ENCODE data around the gene C1RL. TPM values are rescaled to one million over a fixed set of nuclear protein-coding genes. Genes with fewer than 3 reads are reported as not detected.
"Not testable (repeated sequence)": the region's sequence is repeated elsewhere in the genome, so short reads cannot be mapped to it uniquely, and the experiment has no call there.

C1RL gene
- total RNA-seq, 4 donors from 2014 or later, result 39.2 to 153 (median 59.5) TPM

DNA sequence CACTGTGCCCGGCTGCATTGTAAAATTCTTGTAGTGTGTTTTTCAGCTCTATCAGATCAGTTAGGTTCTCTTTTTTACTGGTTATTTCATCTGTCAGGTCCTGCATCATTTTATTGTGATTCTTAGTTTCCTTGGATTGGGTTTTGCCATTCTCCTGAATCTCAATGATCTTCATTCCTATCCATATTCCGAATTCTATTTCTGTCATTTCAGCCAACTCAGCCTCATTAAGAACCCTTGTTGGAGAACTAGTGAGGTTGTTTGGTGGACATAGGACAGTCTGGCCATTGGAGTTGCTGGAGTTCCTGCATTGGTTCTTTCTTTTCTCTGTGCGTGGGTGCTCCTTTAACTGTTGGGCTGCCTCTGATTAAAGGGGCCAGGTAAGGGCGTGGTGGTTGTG lies 54.1 kb downstream of the C1RL start:
- Histone ChIP-seq H3K9me3 (no peaks in the 10 kb centered on the region), H3K36me3 (no peaks in the 10 kb centered on the region), H3K4me1 (peaks cover 0 to 4% of the 10 kb centered on the region in 2 donors), H3K4me3 (replicated peaks in 1 of 3) (no peak overlapping the region), H3K27me3 (no peaks in the 10 kb centered on the region), H3K27ac (no peak overlapping the region)
- WGBS, 2 donors, result 90 to 92% methylated on average over 4 of the region's 4 CpGs
- DNase-seq, result no peak
- TF ChIP-seq, protein P1, sequence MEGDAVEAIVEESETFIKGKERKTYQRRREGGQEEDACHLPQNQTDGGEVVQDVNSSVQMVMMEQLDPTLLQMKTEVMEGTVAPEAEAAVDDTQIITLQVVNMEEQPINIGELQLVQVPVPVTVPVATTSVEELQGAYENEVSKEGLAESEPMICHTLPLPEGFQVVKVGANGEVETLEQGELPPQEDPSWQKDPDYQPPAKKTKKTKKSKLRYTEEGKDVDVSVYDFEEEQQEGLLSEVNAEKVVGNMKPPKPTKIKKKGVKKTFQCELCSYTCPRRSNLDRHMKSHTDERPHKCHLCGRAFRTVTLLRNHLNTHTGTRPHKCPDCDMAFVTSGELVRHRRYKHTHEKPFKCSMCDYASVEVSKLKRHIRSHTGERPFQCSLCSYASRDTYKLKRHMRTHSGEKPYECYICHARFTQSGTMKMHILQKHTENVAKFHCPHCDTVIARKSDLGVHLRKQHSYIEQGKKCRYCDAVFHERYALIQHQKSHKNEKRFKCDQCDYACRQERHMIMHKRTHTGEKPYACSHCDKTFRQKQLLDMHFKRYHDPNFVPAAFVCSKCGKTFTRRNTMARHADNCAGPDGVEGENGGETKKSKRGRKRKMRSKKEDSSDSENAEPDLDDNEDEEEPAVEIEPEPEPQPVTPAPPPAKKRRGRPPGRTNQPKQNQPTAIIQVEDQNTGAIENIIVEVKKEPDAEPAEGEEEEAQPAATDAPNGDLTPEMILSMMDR (IDR thresholded peaks at IDR 0.05), result no peak
- TF ChIP-seq POLR2A (IDR thresholded peaks at IDR 0.05), result no peak
- intact Hi-C loops (cut with DNase I), result loop anchor here (5.0 kb wide), 1 partner anchor 37 kb away; the partner anchor contains the start of gene C1R

DNA sequence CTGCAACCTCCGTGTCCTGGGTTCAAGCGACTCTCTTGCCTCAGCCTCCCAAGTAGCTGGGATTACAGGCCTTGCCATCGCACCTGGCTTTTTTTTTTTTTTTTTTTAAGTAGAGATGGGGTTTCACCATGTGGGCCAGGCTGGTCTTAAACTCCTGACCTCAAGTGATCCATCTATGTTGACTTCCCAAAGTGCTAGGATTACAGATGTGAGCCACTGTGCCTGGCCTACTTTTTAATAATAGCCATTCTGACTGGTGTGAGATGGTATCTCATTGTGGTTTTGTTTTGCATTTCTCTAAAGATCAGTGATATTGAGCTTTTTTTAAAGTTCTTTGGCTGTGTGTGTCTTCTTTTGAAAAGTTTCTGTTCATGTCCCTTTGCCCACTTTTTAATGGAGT lies 59.0 kb downstream of the C1RL start:
- H3K4me1 ChIP-seq; H3K4me3 ChIP-seq (replicated peaks in 1 of 3); intact Hi-C loops (cut with DNase I); H3K9me3 ChIP-seq; H3K27ac ChIP-seq; H3K36me3 ChIP-seq; H3K27me3 ChIP-seq; DNase-seq: not testable (repeated sequence)
- WGBS, 2 donors, result 94 to 96% methylated on average over 3 of the region's 3 CpGs

DNA sequence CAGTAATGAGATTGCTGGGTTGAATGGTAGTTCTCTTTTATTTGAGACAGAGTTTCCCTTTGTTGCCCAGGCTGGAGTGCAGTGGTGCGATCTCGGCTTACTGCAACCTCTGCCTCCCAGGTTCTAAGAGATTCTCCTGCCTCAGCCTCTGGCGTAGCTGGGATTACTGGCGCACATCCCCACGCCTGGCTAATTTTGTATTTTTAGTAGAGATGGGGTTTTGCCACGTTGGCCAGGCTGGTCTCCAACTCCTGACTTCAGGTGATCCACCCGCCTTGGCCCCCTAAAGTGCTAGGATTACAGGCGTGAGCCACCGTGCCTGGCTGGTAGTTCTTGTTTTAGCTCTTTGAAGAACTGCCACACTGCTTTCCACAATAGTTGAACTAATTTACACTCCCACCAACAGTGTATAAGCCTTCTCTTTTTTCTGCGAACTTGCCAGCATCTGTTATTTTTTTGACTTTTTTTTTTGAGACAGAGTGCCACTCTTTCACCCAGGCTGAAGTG lies 59.5 kb downstream of the C1RL start:
- H3K9me3 ChIP-seq; H3K27ac ChIP-seq; H3K36me3 ChIP-seq; H3K27me3 ChIP-seq; H3K4me3 ChIP-seq (replicated peaks in 1 of 3); H3K4me1 ChIP-seq; intact Hi-C loops (cut with DNase I): not testable (repeated sequence)
- WGBS, 2 donors, result 53 to 55% methylated on average over 10 of the region's 10 CpGs
- peak; percentile 28 to 54 for DNase-seq

DNA sequence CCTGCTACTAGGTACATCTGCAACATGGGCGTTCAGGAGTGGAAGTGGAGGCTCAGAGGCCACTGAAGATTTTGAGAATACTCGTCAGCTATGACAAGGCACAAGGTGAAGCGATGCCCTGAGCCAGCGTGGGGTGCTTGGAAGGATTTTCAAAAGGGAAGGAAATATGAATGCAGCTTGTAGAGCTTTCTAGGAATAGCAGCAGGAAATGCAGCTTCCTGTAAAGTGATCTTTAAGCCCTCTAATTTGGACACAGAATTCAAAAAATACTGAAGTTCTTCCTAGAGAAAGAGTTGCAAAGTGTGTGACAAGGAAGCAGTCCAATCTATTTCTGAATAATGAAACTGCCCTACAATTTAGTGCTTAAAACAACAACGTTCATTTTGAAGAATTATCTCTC lies 61.7 kb downstream of the C1RL start:
- DNase-seq, result no peak
- H3K36me3 ChIP-seq, result no peaks in the 10 kb centered on the region
- intact Hi-C loops (cut with DNase I), result no loop called here
- H3K9me3 ChIP-seq, result no peaks in the 10 kb centered on the region
- peaks cover 0 to 3% of the 10 kb centered on the region in 2 donors for H3K4me1 ChIP-seq
- H3K4me3 ChIP-seq (replicated peaks in 1 of 3), result no peak overlapping the region
- no peak overlapping the region for H3K27ac ChIP-seq
- H3K27me3 ChIP-seq, result no peaks in the 10 kb centered on the region
- 58 to 71% methylated on average over 5 of the region's 5 CpGs for WGBS, 2 donors
- TF ChIP-seq, protein P1 (IDR thresholded peaks at IDR 0.05), result no peak
- no peak for TF ChIP-seq POLR2A (IDR thresholded peaks at IDR 0.05)

DNA sequence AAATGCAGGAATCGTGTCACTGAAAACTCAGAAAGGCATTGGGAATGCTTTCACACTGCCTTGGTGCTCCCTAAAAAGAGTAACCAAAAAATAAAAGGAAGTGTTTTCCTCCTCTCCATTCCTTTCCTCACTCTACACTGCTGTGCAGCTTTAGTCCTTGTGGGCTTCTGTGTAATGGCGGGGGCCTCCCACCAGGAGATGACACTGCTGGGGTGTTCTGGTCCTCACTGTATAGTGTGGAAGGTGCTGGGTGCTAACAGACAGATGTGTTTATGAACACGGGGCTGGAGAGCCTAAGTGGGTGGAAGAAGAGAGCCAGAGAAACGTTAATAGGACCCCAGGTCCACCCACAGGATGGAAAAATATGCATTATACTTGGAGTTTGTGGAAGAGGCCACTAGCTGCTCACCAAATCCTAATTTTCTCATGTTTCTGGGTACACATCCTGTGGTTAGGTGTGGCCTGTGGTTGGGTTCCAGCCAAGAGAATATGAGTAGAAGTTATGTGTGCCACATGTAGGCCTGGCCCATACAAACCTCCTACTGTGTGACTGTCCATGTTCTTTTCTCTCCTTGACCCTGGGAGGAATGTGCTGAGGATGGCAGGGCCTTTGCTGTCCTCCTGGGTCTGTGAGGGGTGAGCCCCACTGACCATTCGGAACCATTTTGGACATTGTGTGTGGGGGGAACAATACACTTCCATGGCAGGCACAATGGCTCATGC lies 62.5 kb downstream of the C1RL start:
- DNase-seq, result no peak
- intact Hi-C loops (cut with DNase I), result no loop called here
- H3K4me1 ChIP-seq, result peaks cover 0 to 3% of the 10 kb centered on the region in 2 donors
- no peak overlapping the region for H3K27ac ChIP-seq
- no peaks in the 10 kb centered on the region for H3K27me3 ChIP-seq
- 81 to 86% methylated on average over 5 of the region's 5 CpGs for WGBS, 2 donors
- H3K36me3 ChIP-seq, result no peaks in the 10 kb centered on the region
- no peaks in the 10 kb centered on the region for H3K9me3 ChIP-seq
- no peak for TF ChIP-seq POLR2A (IDR thresholded peaks at IDR 0.05)
- TF ChIP-seq, protein P1 (IDR thresholded peaks at IDR 0.05), result no peak
- no peak overlapping the region for H3K4me3 ChIP-seq (replicated peaks in 1 of 3)

DNA sequence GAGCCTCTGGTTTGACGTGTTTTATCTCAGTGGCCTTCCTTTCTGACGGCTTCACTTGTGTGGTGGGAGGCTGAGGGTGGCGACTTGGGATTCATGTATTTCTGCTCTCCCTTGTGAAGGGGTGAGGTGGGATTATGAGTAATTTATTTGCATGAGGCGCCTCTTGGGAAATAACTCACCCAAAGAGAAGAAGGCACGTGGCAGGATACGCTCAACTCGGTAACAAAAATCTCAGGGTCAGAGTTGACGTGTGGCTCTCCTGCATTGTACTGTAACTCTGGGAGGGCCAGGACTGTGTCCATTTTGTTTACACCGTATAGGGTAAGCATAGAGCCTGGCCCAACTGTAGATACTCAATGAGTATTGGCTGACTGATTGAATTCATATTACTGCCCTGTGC lies 63.1 kb downstream of the C1RL start:
- intact Hi-C loops (cut with DNase I), result no loop called here
- H3K36me3 ChIP-seq, result no peaks in the 10 kb centered on the region
- no peaks in the 10 kb centered on the region for H3K9me3 ChIP-seq
- no peak overlapping the region for H3K4me3 ChIP-seq (replicated peaks in 1 of 3)
- no peaks in the 10 kb centered on the region for H3K27me3 ChIP-seq
- no peak for DNase-seq
- no peak for TF ChIP-seq POLR2A (IDR thresholded peaks at IDR 0.05)
- TF ChIP-seq, protein P1 (IDR thresholded peaks at IDR 0.05), result no peak
- WGBS, 2 donors, result 85 to 92% methylated on average over 9 of the region's 9 CpGs
- H3K4me1 ChIP-seq, result peaks cover 0 to 3% of the 10 kb centered on the region in 2 donors
- H3K27ac ChIP-seq, result no peak overlapping the region

Data from thyroid gland (tissue), 4 donors.